Body of pancreas (tissue), 4 donors: ENCODE data around the gene PTPRN2.

ENCODE experiments used
- CTCF ChIP-seq, 7 experiments: fragments of 450-650 bp in 4 of 7; fragments of 200-600 bp in 3 of 7; sonication (generic) in 3 of 7; IDR thresholded peaks; one replicate each; pipeline ENCODE4 v1.5.1; 2016 to 2019; ENCODE audit warnings: antibody characterized with exemption in 7 of 7
- POLR2A ChIP-seq, 3 donors: fragments of 450-650 bp; IDR thresholded peaks; one replicate each; pipeline ENCODE4 v1.6.1; 2016; ENCODE audit warnings: antibody characterized with exemption in 3 of 3, mild to moderate bottlenecking in 2 of 3

- TF ChIP-seq CTCF (IDR thresholded peaks at IDR 0.05) = no peak
- TF ChIP-seq POLR2A (IDR thresholded peaks at IDR 0.05) = no peak
Observed at GRCh38 chr7:158300427-158300826, 287.2 kb downstream of the PTPRN2 start.
